Measurements from ENCODE around the gene ZBTB20. TPM values are rescaled to one million over a fixed set of nuclear protein-coding genes. Genes with fewer than 3 reads are reported as not detected.

ZBTB20 gene
- total and polyA plus RNA-seq, 4 donors = 0.74 to 77.1 (median 27.9) TPM

GRCh38 chr3:114556657-114557213 is 590.4 kb downstream of the ZBTB20 start:
- peaks cover 0 to 20% (median 0%) of the 10 kb centered on the region in 5 donors for H3K4me1 ChIP-seq (ENCODE audit: control insufficient read depth in 5 of 5, insufficient read depth in 5 of 5, low read length in 5 of 5)
- H3K9me3 ChIP-seq (ENCODE audit: control insufficient read depth in 4 of 4, insufficient read depth in 3 of 4, low read length in 3 of 4) = no peaks in the 10 kb centered on the region
- TF ChIP-seq CTCF (IDR thresholded peaks at IDR 0.05; ENCODE audit: control extremely low read depth, extremely low read depth) = no peak
- no peak for DNase-seq
- H3K4me3 ChIP-seq = no peak overlapping the region
- H3K36me3 ChIP-seq (ENCODE audit: control insufficient read depth in 4 of 4, insufficient read depth in 4 of 4, low read length in 4 of 4) = peaks cover 0 to 1% (median 0%) of the 10 kb centered on the region in 4 donors
- no peak for ATAC-seq (ENCODE audit: insufficient read depth, low FRiP score)
- WGBS, 2 donors = 100% methylated on average over 1 of the region's 1 CpG
- no peak overlapping the region for H3K27ac ChIP-seq (ENCODE audit: low read depth in 1 of 2, low read length in 1 of 2)
- H3K9ac ChIP-seq (ENCODE audit: insufficient read depth in 1 of 2, low read length in 2 of 2) = no peak overlapping the region
- H3K27me3 ChIP-seq (ENCODE audit: control insufficient read depth in 3 of 3, insufficient read depth in 3 of 3, low read length in 2 of 3) = no peaks in the 10 kb centered on the region

GRCh38 chr3:114554731-114555130 is 592.4 kb downstream of the ZBTB20 start:
- no peak for TF ChIP-seq CTCF (IDR thresholded peaks at IDR 0.05; ENCODE audit: control extremely low read depth, extremely low read depth)
- WGBS, 2 donors = 26 to 45% methylated on average over 1 of the region's 1 CpG
- no peaks in the 10 kb centered on the region for H3K27me3 ChIP-seq (ENCODE audit: control insufficient read depth in 3 of 3, insufficient read depth in 3 of 3, low read length in 2 of 3)
- H3K4me1 ChIP-seq (ENCODE audit: control insufficient read depth in 5 of 5, insufficient read depth in 5 of 5, low read length in 5 of 5) = peaks cover 0 to 18% (median 0%) of the 10 kb centered on the region in 5 donors
- no peak overlapping the region for H3K27ac ChIP-seq (ENCODE audit: low read depth in 1 of 2, low read length in 1 of 2)
- peaks cover 0 to 3% (median 0%) of the 10 kb centered on the region in 4 donors for H3K36me3 ChIP-seq (ENCODE audit: control insufficient read depth in 4 of 4, insufficient read depth in 4 of 4, low read length in 4 of 4)
- DNase-seq (no peak), ATAC-seq (ENCODE audit: insufficient read depth, low FRiP score) (no peak)
- no peaks in the 10 kb centered on the region for H3K9me3 ChIP-seq (ENCODE audit: control insufficient read depth in 4 of 4, insufficient read depth in 3 of 4, low read length in 3 of 4)
- H3K4me3 ChIP-seq = no peak overlapping the region
- no peak overlapping the region for H3K9ac ChIP-seq (ENCODE audit: insufficient read depth in 1 of 2, low read length in 2 of 2)

GRCh38 chr3:114553949-114554593 is 593.0 kb downstream of the ZBTB20 start:
- ATAC-seq (ENCODE audit: insufficient read depth, low FRiP score) (no peak), DNase-seq (no peak)
- Histone ChIP-seq H3K36me3 (ENCODE audit: control insufficient read depth in 4 of 4, insufficient read depth in 4 of 4, low read length in 4 of 4) (peaks cover 0 to 3% (median 0%) of the 10 kb centered on the region in 4 donors), H3K9ac (ENCODE audit: insufficient read depth in 1 of 2, low read length in 2 of 2) (no peak overlapping the region), H3K9me3 (ENCODE audit: control insufficient read depth in 4 of 4, insufficient read depth in 3 of 4, low read length in 3 of 4) (no peaks in the 10 kb centered on the region), H3K4me3 (no peak overlapping the region), H3K4me1 (ENCODE audit: control insufficient read depth in 5 of 5, insufficient read depth in 5 of 5, low read length in 5 of 5) (peaks cover 0 to 18% (median 0%) of the 10 kb centered on the region in 5 donors), H3K27ac (ENCODE audit: low read depth in 1 of 2, low read length in 1 of 2) (peak overlapping the region in 1 of 2 donors; percentile 12), H3K27me3 (ENCODE audit: control insufficient read depth in 3 of 3, insufficient read depth in 3 of 3, low read length in 2 of 3) (no peaks in the 10 kb centered on the region)
- no peak for TF ChIP-seq CTCF (IDR thresholded peaks at IDR 0.05; ENCODE audit: control extremely low read depth, extremely low read depth)
- WGBS, 2 donors = 90 to 95% methylated on average over 3 of the region's 3 CpGs
